ENCODE measurements around the gene EPO.
A peak's percentile ranks its signal among the peaks of the same experiment; 100 is the strongest.
"Not testable (repeated sequence)": the region's sequence is repeated elsewhere in the genome, so short reads cannot be mapped to it uniquely, and the experiment has no call there.

Gene EPO

GRCh38 chr7:100705753-100706671 lies 14.3 kb upstream of the EPO start, which contains the start of gene POP7:
Gene POP7 (plus strand): TSS chr7:100706121. CDS start chr7:100706831, 710 bp downstream.
- peak; percentile 98 for DNase-seq

- DNase-seq, result no peak
Observed at GRCh38 chr7:100706672-100707311, 13.5 kb upstream of the EPO start.

GRCh38 chr7:100708395-100708794 lies 11.9 kb upstream of the EPO start:
- DNase-seq, result no peak

GRCh38 chr7:100710452-100710851 lies 9.8 kb upstream of the EPO start:
- DNase-seq, result no peak

GRCh38 chr7:100711369-100711768 lies 8.9 kb upstream of the EPO start:
- DNase-seq, result no peak

- no peak for DNase-seq
Observed at GRCh38 chr7:100714725-100715124, 5.5 kb upstream of the EPO start.

GRCh38 chr7:100717073-100717472 lies 3.2 kb upstream of the EPO start:
- not testable (repeated sequence) for DNase-seq

- no peak for DNase-seq
Observed at GRCh38 chr7:100719523-100720278, 567 bp upstream of the EPO start.

- DNase-seq, result no peak
Observed at GRCh38 chr7:100720671-100721504, 620 bp downstream of the EPO start.

GRCh38 chr7:100721505-100721812 lies 1.2 kb downstream of the EPO start:
- no peak for DNase-seq

GRCh38 chr7:100722480-100723212 lies 2.4 kb downstream of the EPO start:
- no peak for DNase-seq

- DNase-seq, result no peak
Observed at GRCh38 chr7:100723732-100724275, 3.5 kb downstream of the EPO start.

GRCh38 chr7:100724364-100724763 lies 4.1 kb downstream of the EPO start:
- DNase-seq, result not testable (repeated sequence)

- no peak for DNase-seq
Observed at GRCh38 chr7:100726996-100727761, 6.9 kb downstream of the EPO start.

GRCh38 chr7:100728196-100728595 lies 7.9 kb downstream of the EPO start:
- no peak for DNase-seq

- no peak for DNase-seq
Observed at GRCh38 chr7:100730136-100730800, 10.0 kb downstream of the EPO start.

- no peak for DNase-seq
Observed at GRCh38 chr7:100731937-100732636, 11.8 kb downstream of the EPO start.

- DNase-seq, result no peak
Observed at GRCh38 chr7:100735730-100736129, 15.5 kb downstream of the EPO start.

GRCh38 chr7:100736671-100737070 lies 16.4 kb downstream of the EPO start:
- DNase-seq, result no peak

- no peak for DNase-seq
Observed at GRCh38 chr7:100739934-100740333, 19.7 kb downstream of the EPO start.
